Neural progenitor cell (in vitro differentiated cells): ENCODE data around the gene IFIH1.

Source experiments
- CTCF ChIP-seq: fragments of 200-600 bp; sonication (generic); IDR thresholded peaks from 2 replicates; pipeline ENCODE4 v1.5.1; 2017; ENCODE audit warnings: antibody characterized with exemption, mild to moderate bottlenecking
- EZH2 ChIP-seq: fragments of 200-600 bp; sonication (generic); IDR thresholded peaks from 2 replicates; pipeline ENCODE4 v1.6.1; 2017; ENCODE audit warnings: antibody characterized with exemption, mild to moderate bottlenecking, moderate library complexity

GRCh38 chr2:162365392-162365791, 46.9 kb upstream of the IFIH1 start:
- no peak for TF ChIP-seq EZH2
- TF ChIP-seq CTCF, result no peak
